Thyroid gland (tissue), 4 donors: Measurements from ENCODE around the gene BTNL9.

Source experiments
- CTCF ChIP-seq, 6 experiments: fragments of 200-600 bp in 3 of 6; fragments of 450-650 bp in 3 of 6; sonication (generic) in 3 of 6; IDR thresholded peaks; one replicate each; pipeline ENCODE4 v1.5.1; 2016 to 2019; ENCODE audit warnings: antibody characterized with exemption in 6 of 6, mild to moderate bottlenecking in 2 of 6, inconsistent platforms in 1 of 6, moderate library complexity in 1 of 6
- POLR2A ChIP-seq, 2 donors: fragments of 450-650 bp; IDR thresholded peaks; one replicate each; pipeline ENCODE4 v1.6.1; 2017; ENCODE audit warnings: antibody characterized with exemption in 2 of 2, mild to moderate bottlenecking in 2 of 2, moderate library complexity in 1 of 2

GRCh38 chr5:181050016-181050415 lies 9.9 kb downstream of the BTNL9 start:
- TF ChIP-seq CTCF (IDR thresholded peaks at IDR 0.05): no peak
- TF ChIP-seq POLR2A (IDR thresholded peaks at IDR 0.05): no peak
